CD4-positive, alpha-beta memory T cell (primary cell): ENCODE measurements around the gene EPC1. TPM values are rescaled to one million over a fixed set of nuclear protein-coding genes. Genes with fewer than 3 reads are reported as not detected.
"Not testable (repeated sequence)": the region's sequence is repeated elsewhere in the genome, so short reads cannot be mapped to it uniquely, and the experiment has no call there.

ENCODE experiments used
- CTCF ChIA-PET: fragments of 350-600 bp; sonication (Branson Sonifier 250); formaldehyde crosslinking; loops from one replicate; lab custom pipeline; 2021; ENCODE audit warnings: inconsistent platforms; ENCODE audit not compliant: partially characterized antibody; lab: Charles Lee
- POLR2A ChIA-PET: fragments of 350-600 bp; sonication (Branson Sonifier 250); formaldehyde crosslinking; loops from one replicate; lab custom pipeline; 2021; ENCODE audit not compliant: partially characterized antibody; lab: Charles Lee
- DNase-seq, 5 donors: peaks; one replicate each; pipeline versions ENCODE4 v3.0.0 to v3.0.0-alpha.2; 2020 to 2022; ENCODE audit warnings: mixed read lengths in 1 of 5
- H3K27ac ChIP-seq: one replicate; pipeline ENCODE4 v1.7.0; 2013; ENCODE audit warnings: low read depth, low read length
- H3K27me3 ChIP-seq: 2 replicates; pipeline ENCODE4 v1.7.0; 2013; ENCODE audit warnings: mild to moderate bottlenecking, low read length, moderate library complexity; ENCODE audit not compliant: insufficient read depth
- H3K36me3 ChIP-seq: 2 replicates; pipeline ENCODE4 v1.7.0; 2013; ENCODE audit warnings: mild to moderate bottlenecking, low read length, moderate library complexity; ENCODE audit not compliant: insufficient read depth
- H3K4me1 ChIP-seq: 2 replicates; pipeline ENCODE4 v1.7.0; 2013; ENCODE audit warnings: mild to moderate bottlenecking, low read length, moderate library complexity; ENCODE audit not compliant: insufficient read depth
- H3K4me3 ChIP-seq, 2 donors: one replicate each; pipeline ENCODE4 v1.7.0; 2013; ENCODE audit warnings: low read length in 2 of 2, mild to moderate bottlenecking in 1 of 2
- H3K9me3 ChIP-seq, 2 donors: one replicate each; pipeline ENCODE4 v1.7.0; 2013; ENCODE audit warnings: low read length in 2 of 2, control low read depth in 1 of 2; ENCODE audit not compliant: control insufficient read depth in 1 of 2
- H3K27ac Mint-ChIP-seq, 7 donors: one replicate each; pipeline ENCODE4 v1.8.0; 2020 to 2021; ENCODE audit warnings: mixed read lengths in 7 of 7, mild to moderate bottlenecking in 6 of 7, inconsistent platforms in 3 of 7, moderate library complexity in 3 of 7
- H3K27me3 Mint-ChIP-seq, 2 donors: one replicate each; pipeline ENCODE4 v1.8.0; 2020 to 2021; ENCODE audit warnings: mixed read lengths in 2 of 2
- H3K36me3 Mint-ChIP-seq, 2 donors: one replicate each; pipeline ENCODE4 v1.8.0; 2020 to 2021; ENCODE audit warnings: mixed read lengths in 2 of 2, inconsistent platforms in 1 of 2, mild to moderate bottlenecking in 1 of 2
- H3K4me1 Mint-ChIP-seq, 4 donors: one replicate each; pipeline ENCODE4 v1.8.0; 2020 to 2021; ENCODE audit warnings: mixed read lengths in 4 of 4, mild to moderate bottlenecking in 1 of 4
- H3K4me3 Mint-ChIP-seq, 8 donors: one replicate each; pipeline ENCODE4 v1.8.0; 2020 to 2021; ENCODE audit warnings: mixed read lengths in 8 of 8, mild to moderate bottlenecking in 7 of 8, moderate library complexity in 6 of 8, inconsistent platforms in 3 of 8
- H3K9me3 Mint-ChIP-seq, 8 donors: one replicate each; pipeline ENCODE4 v1.8.0; 2020 to 2021; ENCODE audit warnings: mixed read lengths in 8 of 8, mild to moderate bottlenecking in 5 of 8, inconsistent platforms in 3 of 8, moderate library complexity in 1 of 8
- intact Hi-C: fragments of 100-400 bp; cut with micrococcal nuclease; formaldehyde crosslinking; loops from one replicate; pipeline ENCODE4 v1.15.1; 2023
- polyA plus RNA-seq, 2 donors: library from polyadenylated mRNA; unstranded; fragments of 300-500 nt; fragmentation: Illumina TruSeq; gene quantifications; one replicate each; pipeline ENCODE4 v1.2.3, GENCODE V29; 2021
- total RNA-seq, 2 experiments: library from RNA; stranded (reverse); gene quantifications; one replicate each; pipeline ENCODE4 v1.2.3, GENCODE V29; 2021

The EPC1 gene
- total and polyA plus RNA-seq, 4 experiments from 2014 or later = 46.0 to 112 (median 81.2) TPM

- Histone ChIP-seq H3K36me3 (no peaks in the 10 kb centered on the region), H3K27ac (no peak overlapping the region), H3K9me3 (no peaks in the 10 kb centered on the region), H3K27me3 (no peaks in the 10 kb centered on the region), H3K4me1 (no peaks in the 10 kb centered on the region), H3K4me3 (no peak overlapping the region)
- peaks cover 0 to 5% (median 2%) of the 10 kb centered on the region in 4 donors for H3K4me1 Mint-ChIP-seq
- ChIA-PET POLR2A (interaction anchor here (0.8 kb wide), 1 partner anchor 9 kb away, joined by 4 read pairs; no protein-coding TSS in a partner anchor), CTCF (no interaction called here)
- H3K4me3 Mint-ChIP-seq = no peak overlapping the region
- no peaks in the 10 kb centered on the region for H3K36me3 Mint-ChIP-seq
- H3K9me3 Mint-ChIP-seq = peaks cover 0 to 7% (median under 1%) of the 10 kb centered on the region in 8 donors
- no peak for DNase-seq
- H3K27me3 Mint-ChIP-seq = peaks cover 1 to 7% of the 10 kb centered on the region in 2 donors
- intact Hi-C loops = no loop called here
- H3K27ac Mint-ChIP-seq = peak overlapping the region in 1 of 7 donors; percentile 1
Measured at GRCh38 chr10:32229170-32229569, 117.8 kb downstream of the EPC1 start.

- peaks cover 0 to 5% (median 2%) of the 10 kb centered on the region in 4 donors for H3K4me1 Mint-ChIP-seq
- H3K27me3 Mint-ChIP-seq = peaks cover 1 to 7% of the 10 kb centered on the region in 2 donors
- no peak for DNase-seq
- H3K27me3 ChIP-seq = no peaks in the 10 kb centered on the region
- intact Hi-C loops = no loop called here
- peaks cover 0 to 7% (median 0%) of the 10 kb centered on the region in 8 donors for H3K9me3 Mint-ChIP-seq
- no peaks in the 10 kb centered on the region for H3K9me3 ChIP-seq
- ChIA-PET POLR2A (no interaction called here), CTCF (no interaction called here)
- H3K27ac ChIP-seq = no peak overlapping the region
- no peak overlapping the region for H3K4me3 ChIP-seq
- H3K4me1 ChIP-seq = no peaks in the 10 kb centered on the region
- H3K27ac Mint-ChIP-seq = peak overlapping the region in 1 of 7 donors; percentile 3
- H3K36me3 Mint-ChIP-seq = no peaks in the 10 kb centered on the region
- H3K4me3 Mint-ChIP-seq = no peak overlapping the region
- H3K36me3 ChIP-seq = no peaks in the 10 kb centered on the region
Measured at GRCh38 chr10:32227802-32228201, 119.2 kb downstream of the EPC1 start.

- Mint-ChIP-seq H3K27me3 (peaks cover 1 to 7% of the 10 kb centered on the region in 2 donors), H3K4me3 (no peak overlapping the region)
- CTCF ChIA-PET = no interaction called here
Measured at GRCh38 chr10:32226624-32227023, 120.3 kb downstream of the EPC1 start.

DNA sequence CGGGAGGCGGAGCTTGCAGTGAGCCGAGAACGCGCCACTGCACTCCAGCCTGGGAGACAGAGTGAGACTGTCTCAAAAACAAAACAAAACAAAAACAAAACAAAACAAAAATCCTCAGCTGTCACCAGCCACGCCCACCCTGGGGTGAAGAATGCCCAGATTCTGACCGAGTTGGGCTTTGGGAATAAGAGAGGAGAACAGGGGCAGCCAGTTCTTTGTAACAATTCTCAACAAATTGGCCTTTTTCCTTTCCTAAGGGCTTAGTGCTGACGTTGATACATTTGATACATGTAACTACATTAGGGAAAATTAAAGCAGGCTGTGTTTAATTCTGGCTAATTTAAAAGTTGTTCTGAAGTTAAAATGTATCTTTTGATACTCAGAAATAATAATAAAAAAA lies 121.0 kb downstream of the EPC1 start:
- peaks cover 1 to 7% of the 10 kb centered on the region in 2 donors for H3K27me3 Mint-ChIP-seq
- POLR2A ChIA-PET = no interaction called here
- intact Hi-C loops = no loop called here
- H3K4me1 Mint-ChIP-seq = peaks cover 0 to 5% (median 2%) of the 10 kb centered on the region in 4 donors
- Histone ChIP-seq H3K4me1 (no peaks in the 10 kb centered on the region), H3K9me3 (no peaks in the 10 kb centered on the region), H3K27ac (no peak overlapping the region), H3K36me3 (no peaks in the 10 kb centered on the region), H3K4me3 (no peak overlapping the region), H3K27me3 (no peaks in the 10 kb centered on the region)
- H3K36me3 Mint-ChIP-seq = no peaks in the 10 kb centered on the region
- DNase-seq = no peak
- CTCF ChIA-PET = no interaction called here
- H3K9me3 Mint-ChIP-seq = peaks cover 0 to 6% (median 2%) of the 10 kb centered on the region in 8 donors
- no peak overlapping the region for H3K27ac Mint-ChIP-seq
- H3K4me3 Mint-ChIP-seq = no peak overlapping the region

More at GRCh38 chr10:32226624-32227023, 120.3 kb downstream of the EPC1 start:
- H3K4me1 ChIP-seq = no peaks in the 10 kb centered on the region
- H3K27ac ChIP-seq = no peak overlapping the region
- no peaks in the 10 kb centered on the region for H3K36me3 Mint-ChIP-seq
- H3K4me1 Mint-ChIP-seq = peaks cover 0 to 5% (median 2%) of the 10 kb centered on the region in 4 donors
- H3K9me3 ChIP-seq = no peaks in the 10 kb centered on the region
- POLR2A ChIA-PET = interaction anchor here (1.0 kb wide), 1 partner anchor 24 kb away, joined by 3 read pairs; no protein-coding TSS in a partner anchor
- no peaks in the 10 kb centered on the region for H3K27me3 ChIP-seq
- H3K4me3 ChIP-seq = no peak overlapping the region
- no peak for DNase-seq
- intact Hi-C loops = no loop called here
- peaks cover 0 to 6% (median 2%) of the 10 kb centered on the region in 8 donors for H3K9me3 Mint-ChIP-seq
- no peaks in the 10 kb centered on the region for H3K36me3 ChIP-seq
- peak overlapping the region in 1 of 7 donors; percentile 30 for H3K27ac Mint-ChIP-seq

DNA sequence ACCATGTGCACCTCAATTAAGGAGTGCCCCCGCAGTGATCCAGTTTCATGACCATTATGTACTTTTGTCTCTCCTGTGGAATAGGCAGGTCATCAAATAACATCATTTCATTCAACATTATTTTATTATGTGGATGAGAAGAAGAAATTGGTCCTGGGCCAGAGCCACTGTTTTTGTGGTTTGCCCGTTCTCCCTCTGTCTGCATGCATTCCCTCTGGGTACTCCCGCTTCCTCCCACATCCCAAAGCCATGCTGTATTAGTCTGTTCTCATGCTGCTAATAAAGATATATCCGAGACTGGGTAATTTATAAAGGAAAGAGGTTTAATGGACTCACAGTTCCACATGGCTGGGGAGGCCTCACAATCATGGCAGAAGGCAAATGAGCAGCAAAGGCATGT lies 124.6 kb downstream of the EPC1 start:
- H3K27ac Mint-ChIP-seq, intact Hi-C loops, CTCF ChIA-PET: not testable (repeated sequence)

GRCh38 chr10:32219156-32219555 lies 127.8 kb downstream of the EPC1 start:
- H3K4me3 Mint-ChIP-seq, H3K27ac Mint-ChIP-seq, H3K27me3 Mint-ChIP-seq, H3K27me3 ChIP-seq, H3K9me3 ChIP-seq, H3K4me1 ChIP-seq, POLR2A ChIA-PET, H3K4me1 Mint-ChIP-seq, CTCF ChIA-PET, DNase-seq, intact Hi-C loops, H3K27ac ChIP-seq, H3K4me3 ChIP-seq, H3K36me3 ChIP-seq: not testable (repeated sequence)
- Mint-ChIP-seq H3K9me3 (peaks cover 9 to 26% (median 18%) of the 10 kb centered on the region in 8 donors), H3K36me3 (peaks cover 7 to 10% of the 10 kb centered on the region in 2 donors)

More for the DNA sequence above, 124.6 kb downstream of the EPC1 start:
- H3K4me3 ChIP-seq, POLR2A ChIA-PET, DNase-seq, H3K4me1 ChIP-seq, H3K4me1 Mint-ChIP-seq, H3K27me3 Mint-ChIP-seq, H3K4me3 Mint-ChIP-seq, H3K36me3 ChIP-seq, H3K9me3 ChIP-seq, H3K27ac ChIP-seq, H3K27me3 ChIP-seq: not testable (repeated sequence)
- H3K9me3 Mint-ChIP-seq = peaks cover 9 to 26% (median 18%) of the 10 kb centered on the region in 8 donors
- peaks cover 7 to 10% of the 10 kb centered on the region in 2 donors for H3K36me3 Mint-ChIP-seq

DNA sequence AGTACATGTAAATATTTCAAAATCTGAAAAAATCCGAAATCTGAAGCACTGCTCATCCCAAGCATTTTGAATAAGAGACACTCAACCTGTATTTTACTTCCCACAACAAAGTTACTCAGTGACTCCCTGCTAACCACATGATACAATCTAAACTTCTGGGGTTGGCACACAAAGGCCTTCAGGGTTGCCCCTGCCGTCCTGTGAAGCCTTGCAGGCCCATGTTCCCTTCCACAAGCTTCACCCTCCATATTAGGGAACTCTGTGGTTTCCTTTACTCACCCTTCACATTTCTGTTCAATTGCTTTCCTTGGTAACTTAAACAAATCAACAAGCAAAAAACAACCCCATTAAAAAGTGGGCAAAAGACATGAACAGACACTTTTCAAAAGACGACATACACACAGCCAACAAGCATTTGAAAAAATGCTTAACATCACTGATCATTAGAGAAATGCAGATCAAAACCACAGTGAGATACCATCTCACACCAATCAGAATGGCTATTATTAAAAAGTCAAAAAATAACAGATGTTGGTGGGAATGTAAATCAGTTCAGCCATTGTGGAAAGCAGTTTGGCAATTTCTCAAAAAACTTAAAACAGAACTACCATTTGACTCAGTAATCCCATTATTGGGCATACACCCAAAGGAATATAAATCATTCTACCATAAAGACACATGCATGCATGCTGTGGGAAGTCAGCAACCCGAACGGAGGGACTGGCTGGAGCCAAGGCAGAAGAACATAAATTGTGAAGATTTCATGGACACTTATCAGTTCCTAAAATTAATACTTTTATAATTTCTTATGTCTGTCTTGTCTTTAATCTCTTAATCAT lies 128.5 kb downstream of the EPC1 start:
- Mint-ChIP-seq H3K36me3 (peaks cover 7 to 10% of the 10 kb centered on the region in 2 donors), H3K27ac (peak overlapping the region in 1 of 7 donors; percentile 23), H3K9me3 (peaks cover 9 to 26% (median 18%) of the 10 kb centered on the region in 8 donors)
- DNase-seq, H3K27me3 ChIP-seq, H3K4me1 Mint-ChIP-seq, H3K4me3 ChIP-seq, H3K4me1 ChIP-seq, CTCF ChIA-PET, POLR2A ChIA-PET, H3K36me3 ChIP-seq, intact Hi-C loops, H3K9me3 ChIP-seq, H3K4me3 Mint-ChIP-seq, H3K27me3 Mint-ChIP-seq, H3K27ac ChIP-seq: not testable (repeated sequence)
